K562 (cell line): ENCODE results near the gene ATXN1. TPM values are rescaled to one million over a fixed set of nuclear protein-coding genes. Genes with fewer than 3 reads are reported as not detected.

Source experiments
- ATAC-seq: fragments of 200-7000 bp; cut with Tn5 transposase; 3 replicates; pipeline ENCODE4 v1.9.1; 2020; ENCODE audit warnings: moderate library complexity
- BruUV-seq: library from RNA; stranded (reverse); fragments of 400-500 nt; replicated peaks from 2 replicates; lab custom pipeline; 2021; lab: Mats Ljungman, UMichigan
- CTCF ChIA-PET: fragments of 300-600 bp; formaldehyde crosslinking; extraction: SDS; loops from one replicate; lab custom pipeline; 2021; ENCODE audit warnings: low intra/inter-chr PET ratio; lab: Yijun Ruan, JAX
- POLR2A ChIA-PET: fragments of 300-600, 350-650 bp; sonication (Branson Sonifier 250); formaldehyde crosslinking; extraction: SDS; loops from one replicate; lab custom pipeline; 2021; ENCODE audit warnings: antibody characterized with exemption, inconsistent platforms; lab: Yijun Ruan, JAX
- DNase-seq, 4 experiments: peaks; one replicate each; pipeline versions ENCODE4 v3.0.0 to v3.0.0-alpha.2; 2011 to 2018; ENCODE audit warnings: low spot score in 3 of 4, mixed read lengths in 3 of 4; ENCODE audit errors: extremely low read depth in 1 of 4
- FAIRE-seq: peaks from 2 replicates; lab custom pipeline; 2011; peaks lifted over from hg19 to GRCh38; lab: Jason Lieb, UNC
- H2AFZ ChIP-seq: 2 replicates; pipeline ENCODE4 v1.6.0; 2011; ENCODE audit warnings: low read depth, low read length, control low read depth, inconsistent platforms
- H3K27ac ChIP-seq: fragments of 200-600 bp; 3 replicates; pipeline ENCODE4 v1.8.0; 2011; ENCODE audit warnings: low read depth, mild to moderate bottlenecking, control low read depth, inconsistent platforms, low read length, moderate library complexity, mixed read lengths; ENCODE audit errors: extremely low read depth
- H3K27me3 ChIP-seq, 2 experiments: fragments of 300-600 bp in 1 of 2; 2 replicates in 1 of 2; 3 replicates in 1 of 2; pipeline versions ENCODE4 v1.6.0 to v1.8.0; 2011; ENCODE audit warnings: inconsistent platforms in 2 of 2, low read length in 2 of 2, mild to moderate bottlenecking in 1 of 2, mixed read lengths in 1 of 2, moderate library complexity in 1 of 2; ENCODE audit not compliant: control insufficient read depth in 2 of 2, insufficient read depth in 2 of 2
- H3K36me3 ChIP-seq: fragments of 300-600 bp; 3 replicates; pipeline ENCODE4 v1.8.0; 2011; ENCODE audit warnings: mild to moderate bottlenecking, low read length, inconsistent platforms; ENCODE audit not compliant: control insufficient read depth, insufficient read depth
- H3K4me1 ChIP-seq, 2 experiments: fragments of 200-600 bp in 1 of 2; replicated peaks in 1 of 2; 2 replicates in 1 of 2; 3 replicates in 1 of 2; pipeline versions ENCODE4 v1.5.1 to v1.8.0; 2011; ENCODE audit warnings: inconsistent platforms in 2 of 2, low read length in 2 of 2, mild to moderate bottlenecking in 1 of 2, mixed read lengths in 1 of 2, moderate library complexity in 1 of 2; ENCODE audit not compliant: control insufficient read depth in 2 of 2, insufficient read depth in 2 of 2
- H3K4me2 ChIP-seq: 2 replicates; pipeline ENCODE4 v1.6.1; 2011; ENCODE audit warnings: low read length, control low read depth, inconsistent platforms, mixed read lengths; ENCODE audit not compliant: insufficient read depth
- H3K4me3 ChIP-seq: fragments of 200-600 bp; sonication (generic), shearing (Covaris generic); 2 replicates; pipeline ENCODE4 v1.5.1; 2016; ENCODE audit warnings: control low read depth, inconsistent platforms
- H3K79me2 ChIP-seq: fragments of 200-600 bp; 3 replicates; pipeline ENCODE4 v1.8.0; 2011; ENCODE audit warnings: low read length, inconsistent platforms; ENCODE audit not compliant: control insufficient read depth, insufficient read depth
- H3K9ac ChIP-seq, 2 experiments: 2 replicates each; pipeline versions ENCODE4 v1.6.0 to v1.6.1; 2011; ENCODE audit warnings: low read depth in 2 of 2, low read length in 2 of 2, control low read depth in 1 of 2, inconsistent platforms in 1 of 2, mild to moderate bottlenecking in 1 of 2, mixed read lengths in 1 of 2; ENCODE audit not compliant: insufficient read depth in 1 of 2
- H3K9me1 ChIP-seq: one replicate; pipeline ENCODE4 v1.6.0; 2011; ENCODE audit warnings: inconsistent platforms, mild to moderate bottlenecking, low read length, moderate library complexity; ENCODE audit not compliant: control insufficient read depth, insufficient read depth
- H3K9me3 ChIP-seq: replicated peaks from 2 replicates; pipeline ENCODE4 v1.5.1; 2011; ENCODE audit warnings: low read depth, low read length, inconsistent platforms; ENCODE audit not compliant: control insufficient read depth, insufficient read depth
- H4K20me1 ChIP-seq: replicated peaks from 2 replicates; pipeline ENCODE4 v1.6.1; 2011; ENCODE audit warnings: low read length, inconsistent platforms, mixed read lengths; ENCODE audit not compliant: control insufficient read depth, insufficient read depth
- E2F8 ChIP-seq: fragments of 450-650 bp; IDR thresholded peaks from 2 replicates; pipeline ENCODE4 v1.7.1; 2018; ENCODE audit warnings: mild to moderate bottlenecking, low read depth; ENCODE audit not compliant: partially characterized antibody
- ETS1 ChIP-seq: conservative IDR thresholded peaks from 2 replicates; pipeline ENCODE4 v1.6.1; 2011; ENCODE audit warnings: low read depth, mild to moderate bottlenecking, low read length; ENCODE audit not compliant: control insufficient read depth
- FUS ChIP-seq: fragments of 200-400 bp; formaldehyde crosslinking; optimal IDR thresholded peaks from 2 replicates; pipeline ENCODE3; 2017; ENCODE audit warnings: low read depth, low read length
- HMBOX1 ChIP-seq: sonication (generic); IDR thresholded peaks from 2 replicates; pipeline ENCODE4 v1.6.1; 2016
- KHSRP ChIP-seq: fragments of 450-650 bp; IDR thresholded peaks from 2 replicates; pipeline ENCODE4 v1.6.1; 2017
- MAZ ChIP-seq, 2 experiments: fragments of 450-650 bp in 1 of 2; sonication (generic) in 1 of 2; formaldehyde crosslinking; IDR thresholded peaks in 1 of 2; conservative IDR thresholded peaks in 1 of 2; 2 replicates each; pipeline versions ENCODE4 v1.4.0 to v1.5.0; 2020; ENCODE audit warnings: mild to moderate bottlenecking in 1 of 2, missing genetic modification reagents in 1 of 2
- NFIC ChIP-seq: fragments of 450-650 bp; IDR thresholded peaks from 2 replicates; pipeline ENCODE4 v1.6.1; 2017; ENCODE audit warnings: mild to moderate bottlenecking, inconsistent platforms
- SIRT6 ChIP-seq: IDR thresholded peaks from one replicate; pipeline ENCODE4 v1.6.1; 2012; ENCODE audit warnings: low read depth, mild to moderate bottlenecking, control low read depth, inconsistent platforms, low read length, moderate library complexity
- ZBTB7A ChIP-seq: IDR thresholded peaks from 2 replicates; pipeline ENCODE4 v1.6.1; 2011; ENCODE audit warnings: low read depth, mild to moderate bottlenecking, low read length, moderate library complexity, borderline replicate concordance; ENCODE audit not compliant: control insufficient read depth
- ZNF695 ChIP-seq: fragments of 450-650 bp; formaldehyde crosslinking; IDR thresholded peaks from 2 replicates; pipeline ENCODE4 v1.4.0; 2020; ENCODE audit warnings: mild to moderate bottlenecking, moderate library complexity
- WGBS: fragments of 100-300 bp; shearing (Covaris generic); methylation state at CpG from one replicate; pipeline ENCODE4 v1.1.6; 2016; ENCODE audit warnings: low coverage, mixed read lengths; ENCODE audit not compliant: insufficient coverage; ENCODE audit errors: missing lambda C conversion rate; 5-methylcytosine and 5-hydroxymethylcytosine counted together
- in situ Hi-C: fragments of 300-500 bp; cut with MboI; formaldehyde crosslinking; loops from 4 replicates; pipeline ENCODE4 v1.15.0; 2018; ENCODE audit warnings: inconsistent platforms, mixed read lengths
- intact Hi-C: fragments of 100-400 bp; cut with micrococcal nuclease; formaldehyde crosslinking; loops from 2 replicates; pipeline ENCODE4 v1.14.2; 2022
- polyA plus RNA-seq, 8 experiments: library from polyadenylated mRNA; depleted of rRNA in 4 of 8; stranded (reverse) in 5 of 8; unstranded in 3 of 8; fragments of >200 nt; fragmentation: Nextera tagmentation in 2 of 8; fragmentation: Illumina TruSeq in 1 of 8; extraction: Ambion mirVana in 2 of 8; extraction: Trizol in 1 of 8; gene quantifications; 2 replicates each; pipeline versions ENCODE4 v1.2.1 to v1.2.3, GENCODE V29; 2011 to 2014; ENCODE audit warnings: inconsistent platforms in 1 of 8, missing spikeins in 1 of 8
- total RNA-seq, 7 experiments: library from RNA; depleted of rRNA in 6 of 7; stranded (reverse); fragments of >200 nt in 6 of 7; fragmentation: Illumina TruSeq in 2 of 7; extraction: Trizol in 2 of 7; gene quantifications; 2 replicates each; pipeline versions ENCODE4 v1.2.1 to v1.2.3, GENCODE V29; 2011 to 2021; ENCODE audit warnings: low replicate concordance in 1 of 7

Gene ATXN1
- total and polyA plus RNA-seq, 9 of the 15 experiments (the other 6 are each of a cell fraction or from before 2014, with no cell fraction given), result under 0.01 to 1.2 (median 0.58) TPM

- ChIA-PET CTCF (no interaction called here), POLR2A (no interaction called here)
- Histone ChIP-seq H3K4me3 (no peak overlapping the region), H3K9me1 (no peaks in the 10 kb centered on the region), H2AFZ (no peak overlapping the region), H3K27me3 (peaks cover 0 to 3% of the 10 kb centered on the region in 2 experiments; a peak in 1 of 5 replicates), H3K4me1 (no peaks in the 10 kb centered on the region), H3K27ac (no peak overlapping the region), H3K36me3 (no peaks in the 10 kb centered on the region), H3K79me2 (no peaks in the 10 kb centered on the region), H3K9me3 (no peaks in the 10 kb centered on the region), H4K20me1 (no peaks in the 10 kb centered on the region; the same call in 1 of the 2 replicates), H3K4me2 (no peak overlapping the region), H3K9ac (no peak overlapping the region)
- BruUV-seq, result no TSS peak
- no peak for FAIRE-seq
- DNase-seq, result no peak
- no peak for TF ChIP-seq ETS1
- no peak for TF ChIP-seq NFIC
- TF ChIP-seq ZNF695 (CRISPR knock-in tag), result no peak
- TF ChIP-seq E2F8, result no peak
- TF ChIP-seq SIRT6, result no peak
- TF ChIP-seq FUS, result no peak
- TF ChIP-seq MAZ (CRISPR knock-in tag; conservative IDR thresholded peaks at IDR 0.05 in 1 of 2, IDR thresholded peaks at IDR 0.05 in 1 of 2), result no peak
- TF ChIP-seq KHSRP, result no peak
- no peak for TF ChIP-seq HMBOX1
- TF ChIP-seq ZBTB7A, result no peak
- ATAC-seq, result no peak
- in situ Hi-C loops (no loop called here), intact Hi-C loops (no loop called here)
- 0% methylated on average over 9 of the region's 9 CpGs for WGBS
These were observed 43.9 kb downstream of the ATXN1 start for GRCh38 chr6:16717275-16717942.
